ENCODE measurements around the gene CLTB. TPM values are rescaled to one million over a fixed set of nuclear protein-coding genes. Genes with fewer than 3 reads are reported as not detected.

The CLTB gene
- total and polyA plus RNA-seq, 2 of the 13 experiments (the other 11 are each of a cell fraction or from before 2014, with no cell fraction given) = 23.3 to 33.8 TPM

GRCh38 chr5:176447591-176447977 lies 31.2 kb upstream of the CLTB start (continued):
- TF ChIP-seq SNAPC4 (CRISPR knock-in tag; IDR thresholded peaks at IDR 0.05) (no peak; the same call in 1 of the 2 replicates), ZSCAN31 (CRISPR knock-in tag; IDR thresholded peaks at IDR 0.05; ENCODE audit: low read depth) (0 out of 2 replicates have a peak, but pooled peaks have one; percentile 41), XBP1 (CRISPR knock-in tag; IDR thresholded peaks at IDR 0.05) (no peak), ARID5B (CRISPR knock-in tag; IDR thresholded peaks at IDR 0.05) (no peak), NKX3-1 (CRISPR knock-in tag; IDR thresholded peaks at IDR 0.05) (peak; percentile 56), RAD51 (IDR thresholded peaks at IDR 0.05; ENCODE audit: borderline replicate concordance) (no peak), SP2 (CRISPR knock-in tag; IDR thresholded peaks at IDR 0.05) (peak; percentile 35; the same call in 1 of the 2 replicates), NR3C1 (CRISPR knock-in tag; IDR thresholded peaks at IDR 0.05) (no peak), ZNF501 (CRISPR knock-in tag; IDR thresholded peaks at IDR 0.05) (peak; percentile 97), HMGXB3 (CRISPR knock-in tag; IDR thresholded peaks at IDR 0.05; ENCODE audit: borderline replicate concordance) (no peak), UBTF (CRISPR knock-in tag; IDR thresholded peaks at IDR 0.05) (peak; percentile 84), CHD4 (IDR thresholded peaks at IDR 0.05; ENCODE audit: borderline replicate concordance, low read length) (no peak), E2F1 (CRISPR knock-in tag; IDR thresholded peaks at IDR 0.05) (peak; percentile 19; the same call in 1 of the 2 replicates)

All from HepG2 (cell line).